Activated CD4-positive, alpha-beta T cell treated with anti-CD3 and anti-CD28 coated beads, Interleukin-2, amount 50 U/mL, for 16 hours (primary cell): Measurements from ENCODE around the gene CFLAR.

Experiments
- DNase-seq: peaks from one replicate; pipeline ENCODE4 v3.0.0-alpha.2; 2020

Gene CFLAR

GRCh38 chr2:201223089-201224073 lies 107.4 kb downstream of the CFLAR start:
- DNase-seq: no peak
